Liver (tissue), 9 donors: ENCODE measurements around the gene TRNT1. TPM values are rescaled to one million over a fixed set of nuclear protein-coding genes. Genes with fewer than 3 reads are reported as not detected.

Experiments
- DNase-seq: peaks from one replicate; pipeline ENCODE4 v3.0.0-alpha.2; 2017; ENCODE audit warnings: low spot score
- H3K27ac ChIP-seq, 2 donors: one replicate each; pipeline ENCODE4 v1.7.0; 2013; ENCODE audit warnings: inconsistent platforms in 2 of 2, low read length in 2 of 2, control low read depth in 1 of 2, low read depth in 1 of 2, mild to moderate bottlenecking in 1 of 2
- H3K27me3 ChIP-seq, 4 donors: one replicate each; pipeline versions ENCODE4 v1.6.1 to v1.7.0; 2013; ENCODE audit warnings: low read length in 3 of 4, inconsistent platforms in 1 of 4, mild to moderate bottlenecking in 1 of 4, moderate library complexity in 1 of 4; ENCODE audit not compliant: control insufficient read depth in 4 of 4, insufficient read depth in 4 of 4
- H3K36me3 ChIP-seq, 4 donors: one replicate each; pipeline versions ENCODE4 v1.6.1 to v1.7.0; 2013; ENCODE audit warnings: low read length in 3 of 4, mild to moderate bottlenecking in 3 of 4, low read depth in 1 of 4, moderate library complexity in 1 of 4; ENCODE audit not compliant: control insufficient read depth in 4 of 4, insufficient read depth in 3 of 4
- H3K4me1 ChIP-seq, 4 donors: one replicate each; pipeline versions ENCODE4 v1.6.1 to v1.7.0; 2013; ENCODE audit warnings: low read length in 3 of 4, mild to moderate bottlenecking in 3 of 4, moderate library complexity in 1 of 4; ENCODE audit not compliant: control insufficient read depth in 4 of 4, insufficient read depth in 4 of 4
- H3K4me3 ChIP-seq, 3 donors: one replicate each; pipeline versions ENCODE4 v1.6.1 to v1.7.0; 2013; ENCODE audit warnings: low read length in 3 of 3, control low read depth in 1 of 3, low read depth in 1 of 3, mild to moderate bottlenecking in 1 of 3
- H3K9ac ChIP-seq, 2 donors: one replicate each; pipeline ENCODE4 v1.7.0; 2013; ENCODE audit warnings: low read length in 2 of 2, mild to moderate bottlenecking in 2 of 2, moderate library complexity in 2 of 2, control low read depth in 1 of 2, low read depth in 1 of 2
- H3K9me3 ChIP-seq, 4 donors: one replicate each; pipeline versions ENCODE4 v1.6.1 to v1.7.0; 2013; ENCODE audit warnings: low read length in 3 of 4; ENCODE audit not compliant: control insufficient read depth in 4 of 4
- ATF3 ChIP-seq: IDR thresholded peaks from 2 replicates; pipeline ENCODE4 v1.6.1; 2016; ENCODE audit warnings: antibody characterized with exemption
- CTCF ChIP-seq: fragments of 150-350 bp; IDR thresholded peaks from 2 replicates; pipeline ENCODE4 v1.5.1; 2017; ENCODE audit warnings: improper control_type of control experiment, low read depth, low read length; ENCODE audit not compliant: missing input control
- EGR1 ChIP-seq, 2 donors: IDR thresholded peaks; 2 replicates each; pipeline ENCODE4 v1.6.1; 2016 to 2018; ENCODE audit warnings: antibody characterized with exemption in 2 of 2, low read depth in 2 of 2
- FOXA1 ChIP-seq: IDR thresholded peaks from 2 replicates; pipeline ENCODE4 v1.6.1; 2016; ENCODE audit warnings: antibody characterized with exemption
- FOXA2 ChIP-seq: IDR thresholded peaks from 2 replicates; pipeline ENCODE4 v1.6.1; 2016; ENCODE audit warnings: antibody characterized with exemption
- GABPA ChIP-seq, 2 donors: IDR thresholded peaks in 1 of 2; conservative IDR thresholded peaks in 1 of 2; 2 replicates each; pipeline ENCODE4 v1.6.1; 2016; ENCODE audit warnings: antibody characterized with exemption in 2 of 2, mild to moderate bottlenecking in 1 of 2, moderate library complexity in 1 of 2
- HNF4A ChIP-seq, 2 donors: conservative IDR thresholded peaks; 2 replicates each; pipeline ENCODE4 v1.6.1; 2016; ENCODE audit warnings: antibody characterized with exemption in 2 of 2, mild to moderate bottlenecking in 2 of 2
- HNF4G ChIP-seq: IDR thresholded peaks from 2 replicates; pipeline ENCODE4 v1.6.1; 2016; ENCODE audit warnings: antibody characterized with exemption
- JUND ChIP-seq, 2 donors: IDR thresholded peaks; 2 replicates each; pipeline ENCODE4 v1.6.1; 2016; ENCODE audit warnings: antibody characterized with exemption in 2 of 2
- MAX ChIP-seq: IDR thresholded peaks from 2 replicates; pipeline ENCODE4 v1.6.1; 2016; ENCODE audit warnings: antibody characterized with exemption
- NR2F2 ChIP-seq: IDR thresholded peaks from 2 replicates; pipeline ENCODE4 v1.6.1; 2016; ENCODE audit warnings: antibody characterized with exemption
- RAD21 ChIP-seq, 2 donors: IDR thresholded peaks; 2 replicates each; pipeline ENCODE4 v1.6.1; 2016; ENCODE audit warnings: antibody characterized with exemption in 2 of 2, mild to moderate bottlenecking in 2 of 2
- REST ChIP-seq: IDR thresholded peaks from 2 replicates; pipeline ENCODE4 v1.6.1; 2016; ENCODE audit warnings: antibody characterized with exemption, mild to moderate bottlenecking
- RXRA ChIP-seq, 2 donors: IDR thresholded peaks; 2 replicates each; pipeline ENCODE4 v1.6.1; 2017 to 2018; ENCODE audit warnings: antibody characterized with exemption in 2 of 2, mild to moderate bottlenecking in 1 of 2
- SP1 ChIP-seq: IDR thresholded peaks from 2 replicates; pipeline ENCODE4 v1.6.1; 2018; ENCODE audit warnings: antibody characterized with exemption, mild to moderate bottlenecking
- TAF1 ChIP-seq: conservative IDR thresholded peaks from 2 replicates; pipeline ENCODE4 v1.6.1; 2016; ENCODE audit warnings: antibody characterized with exemption, mild to moderate bottlenecking
- YY1 ChIP-seq: IDR thresholded peaks from 2 replicates; pipeline ENCODE4 v1.6.1; 2016; ENCODE audit warnings: antibody characterized with exemption, mild to moderate bottlenecking
- WGBS: extraction: QIAGEN DNeasy Blood & Tissue Kit; methylation state at CpG from one replicate; pipeline ENCODE4 v1.1.7; 2013; 5-methylcytosine and 5-hydroxymethylcytosine counted together
- polyA plus RNA-seq, 2 donors: library from polyadenylated mRNA; stranded (reverse) in 1 of 2; unstranded in 1 of 2; fragments of 200-250 nt in 1 of 2; fragments of >200 nt in 1 of 2; fragmentation: Nextera tagmentation in 1 of 2; extraction: Ambion mirVana in 1 of 2; gene quantifications; one replicate each; pipeline versions ENCODE4 v1.2.1 to v1.2.3, GENCODE V29; 2013 to 2015
- total RNA-seq, 2 donors: library from RNA; depleted of rRNA; stranded (reverse); fragments of >200 nt; gene quantifications; one replicate each; pipeline ENCODE4 v1.2.3, GENCODE V29; 2014
- donor health status: healthy.
- donor health status: healthy.
- donor health status: healthy.
- donor health status: healthy.
- donor health status: healthy.

Gene TRNT1
- total and polyA plus RNA-seq, 4 donors = 6.4 to 18.2 (median 11.3) TPM

- no peak for DNase-seq
- peaks cover 0 to 7% (median 0%) of the 10 kb centered on the region in 4 donors for H3K27me3 ChIP-seq
- H3K9me3 ChIP-seq = no peaks in the 10 kb centered on the region
- 63% methylated on average over 7 of the region's 7 CpGs for WGBS
- H3K9ac ChIP-seq = no peak overlapping the region
- TF ChIP-seq RXRA (IDR thresholded peaks at IDR 0.05) (no peak), MAX (no peak), GABPA (IDR thresholded peaks at IDR 0.05 in 1 of 2, conservative IDR thresholded peaks at IDR 0.05 in 1 of 2) (no peak), YY1 (no peak), NR2F2 (no peak), SP1 (no peak), CTCF (no peak), TAF1 (no peak), FOXA1 (no peak), JUND (IDR thresholded peaks at IDR 0.05) (no peak), HNF4G (no peak), REST (no peak)
- H3K4me1 ChIP-seq = no peaks in the 10 kb centered on the region
- no peak overlapping the region for H3K27ac ChIP-seq
- no peaks in the 10 kb centered on the region for H3K36me3 ChIP-seq
- no peak overlapping the region for H3K4me3 ChIP-seq
Observed at GRCh38 chr3:3110749-3111361, 15.9 kb upstream of the TRNT1 start.

- no peak for TF ChIP-seq REST
- TF ChIP-seq HNF4A (conservative IDR thresholded peaks at IDR 0.05) = no peak
- TF ChIP-seq GABPA (IDR thresholded peaks at IDR 0.05 in 1 of 2, conservative IDR thresholded peaks at IDR 0.05 in 1 of 2) = no peak
- no peak for TF ChIP-seq RAD21 (IDR thresholded peaks at IDR 0.05)
- no peak for TF ChIP-seq NR2F2
- no peak for TF ChIP-seq EGR1 (IDR thresholded peaks at IDR 0.05; ENCODE audit: low read depth in 2 of 2)
- TF ChIP-seq ATF3 = no peak
- no peak for TF ChIP-seq FOXA2
- TF ChIP-seq HNF4G = no peak
- TF ChIP-seq YY1 = no peak
- TF ChIP-seq CTCF = no peak
- Histone ChIP-seq H3K4me1 (no peaks in the 10 kb centered on the region), H3K36me3 (no peaks in the 10 kb centered on the region), H3K27ac (no peak overlapping the region), H3K9ac (no peak overlapping the region), H3K9me3 (no peaks in the 10 kb centered on the region), H3K27me3 (peaks cover 0 to 7% (median 0%) of the 10 kb centered on the region in 4 donors), H3K4me3 (no peak overlapping the region)
- WGBS = 39% methylated on average over 4 of the region's 4 CpGs
- DNase-seq = no peak
Observed at GRCh38 chr3:3113042-3113709, 13.6 kb upstream of the TRNT1 start.
